GM12891 (cell line): ENCODE results near the gene PRRC1.

ENCODE experiments used
- POLR2A ChIP-seq: IDR thresholded peaks from 2 replicates; pipeline ENCODE4 v1.6.1; 2011; ENCODE audit warnings: low read depth, low read length, control low read depth
- POLR2AphosphoS5 ChIP-seq: IDR thresholded peaks from 2 replicates; pipeline ENCODE4 v1.6.1; 2011; ENCODE audit warnings: low read depth, low read length, control low read depth
- TAF1 ChIP-seq: IDR thresholded peaks from 2 replicates; pipeline ENCODE4 v1.6.1; 2011; ENCODE audit warnings: low read depth, low read length, control low read depth

DNA sequence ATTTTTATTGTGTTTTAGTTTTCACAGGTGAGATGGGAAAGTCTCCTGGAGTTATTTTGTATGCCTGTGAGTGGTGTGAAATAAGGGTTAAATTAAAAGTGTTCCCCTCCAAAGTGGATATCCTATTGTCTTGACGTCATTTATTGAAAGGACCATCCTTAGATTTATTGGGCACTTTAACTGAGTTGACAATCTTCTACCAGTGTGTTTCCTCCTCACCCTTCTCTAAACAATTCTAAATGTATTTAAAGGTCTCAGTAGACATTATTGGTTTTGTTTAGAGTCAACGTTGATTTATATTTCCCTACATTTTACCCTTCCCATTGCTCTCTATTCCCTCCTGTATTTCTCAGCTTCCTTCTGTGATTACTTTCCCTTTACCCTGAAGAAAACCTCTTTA is 40.8 kb downstream of the PRRC1 start:
- TF ChIP-seq POLR2AphosphoS5 (no peak), POLR2A (no peak), TAF1 (no peak)
